Measurements from ENCODE around the gene GMPPA. TPM values are rescaled to one million over a fixed set of nuclear protein-coding genes. Genes with fewer than 3 reads are reported as not detected.

Gene GMPPA
- total RNA-seq, 4 donors from 2014 or later = 16.2 to 32.6 (median 19.9) TPM

DNA sequence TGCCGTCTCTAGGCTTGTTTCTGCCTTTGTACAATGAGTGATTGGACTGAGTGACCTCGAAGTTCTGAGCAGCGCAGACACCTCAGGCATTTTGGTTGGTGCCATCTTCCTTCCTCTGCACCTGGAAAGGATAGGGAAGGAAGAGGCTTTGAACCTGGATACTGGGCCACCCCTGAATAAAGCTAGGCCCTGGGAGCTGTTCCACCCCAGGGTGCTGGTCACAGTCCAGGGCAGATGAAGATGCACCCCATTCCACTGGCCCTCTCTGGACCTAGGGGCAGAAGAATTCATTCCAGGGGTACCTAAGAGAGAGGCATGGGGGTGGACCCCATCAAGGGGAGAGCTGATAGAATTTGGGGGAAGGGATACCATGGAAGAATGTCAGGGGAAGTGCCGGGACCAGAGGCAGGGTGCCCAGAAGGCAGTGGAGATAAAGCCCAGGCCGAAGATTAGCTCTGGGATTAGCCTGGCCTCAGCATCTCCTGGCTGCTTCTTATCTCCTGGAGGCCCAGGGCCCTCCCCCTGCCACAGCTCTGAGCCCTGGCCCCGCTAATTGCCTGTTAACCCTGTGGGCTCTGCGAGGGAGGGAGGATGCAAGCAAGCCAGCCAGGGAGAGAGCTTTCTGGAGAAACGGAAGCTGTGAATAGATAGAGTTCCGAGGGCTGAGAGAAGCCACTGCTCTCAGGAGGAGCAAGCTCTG is 27.0 kb downstream of the GMPPA start:
- TF ChIP-seq POLR2A (IDR thresholded peaks at IDR 0.05; ENCODE audit: low read depth) = no peak
- no peak for TF ChIP-seq POLR2AphosphoS5 (IDR thresholded peaks at IDR 0.05)
- no peak for TF ChIP-seq CTCF (IDR thresholded peaks at IDR 0.05)
- TF ChIP-seq EP300 (IDR thresholded peaks at IDR 0.05) = no peak
- peaks cover 0 to 64% (median 3%) of the 10 kb centered on the region in 4 donors for H3K27me3 ChIP-seq
- WGBS = 66% methylated on average over 9 of the region's 9 CpGs
- H3K36me3 ChIP-seq = no peaks in the 10 kb centered on the region
- no peak overlapping the region for H3K4me3 ChIP-seq
- intact Hi-C loops (cut with DNase I) = no loop called here
- DNase-seq (ENCODE audit: extremely low spot score) = no peak
- no peaks in the 10 kb centered on the region for H3K9me3 ChIP-seq
- no peak overlapping the region for H3K27ac ChIP-seq (replicated peaks in 1 of 4)
- H3K4me1 ChIP-seq = peaks cover 33 to 49% (median 43%) of the 10 kb centered on the region in 4 donors

DNA sequence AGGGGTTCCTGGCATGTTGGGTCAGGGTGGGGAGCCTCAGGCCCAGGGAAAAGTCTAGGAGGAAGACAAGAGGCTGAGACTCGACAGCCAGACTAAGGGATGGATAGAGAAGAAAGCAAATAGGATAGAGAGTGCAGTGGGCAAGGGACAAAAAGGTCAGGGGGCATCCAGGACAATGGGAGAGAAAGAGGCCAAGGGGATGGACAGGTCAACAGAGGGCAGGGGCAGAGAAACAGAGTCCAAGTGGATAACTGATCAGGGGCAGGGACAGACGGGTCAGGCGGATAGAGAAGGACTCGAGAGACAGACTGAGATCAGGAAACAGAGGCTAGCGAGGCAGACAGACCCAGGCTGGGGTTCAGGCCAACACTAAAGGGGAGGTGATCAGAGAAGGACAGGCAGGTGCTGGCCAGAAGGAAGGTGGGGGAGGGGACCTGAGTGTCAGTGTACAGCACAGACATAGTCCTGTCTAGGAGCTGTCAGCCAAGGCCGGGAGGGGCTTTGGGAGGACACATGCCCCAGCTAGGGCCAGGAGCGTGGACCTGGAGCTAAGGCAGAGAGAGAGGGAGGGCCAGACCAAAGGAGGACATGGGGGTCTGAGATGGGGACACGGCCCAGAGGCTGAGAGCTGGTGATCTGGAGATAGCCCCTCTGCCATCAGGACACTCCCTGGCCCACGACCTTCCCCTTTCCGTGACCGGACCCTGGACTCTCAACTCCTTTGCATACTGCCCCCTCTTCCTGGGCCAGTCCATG is 27.8 kb downstream of the GMPPA start:
- Histone ChIP-seq H3K9me3 (no peaks in the 10 kb centered on the region), H3K27ac (replicated peaks in 1 of 4) (no peak overlapping the region), H3K27me3 (peaks cover 0 to 60% (median 3%) of the 10 kb centered on the region in 4 donors), H3K36me3 (no peaks in the 10 kb centered on the region), H3K4me1 (peaks cover 28 to 41% (median 35%) of the 10 kb centered on the region in 4 donors), H3K4me3 (no peak overlapping the region)
- TF ChIP-seq EP300 (IDR thresholded peaks at IDR 0.05) (no peak), POLR2AphosphoS5 (IDR thresholded peaks at IDR 0.05) (no peak), CTCF (IDR thresholded peaks at IDR 0.05) (no peak), POLR2A (IDR thresholded peaks at IDR 0.05; ENCODE audit: low read depth) (no peak)
- no peak for DNase-seq (ENCODE audit: extremely low spot score)
- intact Hi-C loops (cut with DNase I) = no loop called here
- WGBS = 71% methylated on average over 10 of the region's 11 CpGs

- peaks cover 23 to 35% (median 30%) of the 10 kb centered on the region in 4 donors for H3K4me1 ChIP-seq
- 100% methylated on average over 1 of the region's 6 CpGs for WGBS
- TF ChIP-seq POLR2A (IDR thresholded peaks at IDR 0.05; ENCODE audit: low read depth) (no peak), EP300 (IDR thresholded peaks at IDR 0.05) (no peak), CTCF (IDR thresholded peaks at IDR 0.05) (no peak), POLR2AphosphoS5 (IDR thresholded peaks at IDR 0.05) (no peak)
Observed at GRCh38 chr2:219527076-219527394, 28.3 kb downstream of the GMPPA start.

GRCh38 chr2:219527472-219527871 is 28.8 kb downstream of the GMPPA start:
- H3K9me3 ChIP-seq = no peaks in the 10 kb centered on the region
- H3K4me1 ChIP-seq = peaks cover 18 to 31% (median 26%) of the 10 kb centered on the region in 4 donors
- DNase-seq (ENCODE audit: extremely low spot score) = no peak
- H3K4me3 ChIP-seq = no peak overlapping the region
- TF ChIP-seq EP300 (IDR thresholded peaks at IDR 0.05) (no peak), POLR2AphosphoS5 (IDR thresholded peaks at IDR 0.05) (no peak), POLR2A (IDR thresholded peaks at IDR 0.05; ENCODE audit: low read depth) (no peak), CTCF (IDR thresholded peaks at IDR 0.05) (no peak)
- intact Hi-C loops (cut with DNase I) = no loop called here
- H3K27ac ChIP-seq (replicated peaks in 1 of 4) = no peak overlapping the region
- H3K36me3 ChIP-seq = no peaks in the 10 kb centered on the region
- peaks cover 0 to 61% (median 3%) of the 10 kb centered on the region in 4 donors for H3K27me3 ChIP-seq
- WGBS = 71% methylated on average over 3 of the region's 5 CpGs

More at GRCh38 chr2:219527076-219527394, 28.3 kb downstream of the GMPPA start:
- Histone ChIP-seq H3K4me3 (no peak overlapping the region), H3K27ac (replicated peaks in 1 of 4) (no peak overlapping the region), H3K36me3 (no peaks in the 10 kb centered on the region), H3K27me3 (peaks cover 0 to 65% (median 3%) of the 10 kb centered on the region in 4 donors), H3K9me3 (no peaks in the 10 kb centered on the region)
- intact Hi-C loops (cut with DNase I) = no loop called here
- no peak for DNase-seq (ENCODE audit: extremely low spot score)

Data from esophagus muscularis mucosa (tissue), 4 donors.